PFSK-1 (cell line): Measurements from ENCODE around the gene DGKB.

Experiments
- POLR2AphosphoS5 ChIP-seq: IDR thresholded peaks from 2 replicates; pipeline ENCODE4 v1.6.1; 2012; ENCODE audit warnings: low read depth, mild to moderate bottlenecking, control low read depth, low read length, moderate library complexity
- REST ChIP-seq, 2 experiments: IDR thresholded peaks; 2 replicates each; pipeline versions ENCODE4 v1.6.1 to v1.8.0; 2011 to 2012; ENCODE audit warnings: low read depth in 2 of 2, low read length in 2 of 2, control low read depth in 1 of 2, inconsistent platforms in 1 of 2, mild to moderate bottlenecking in 1 of 2, moderate library complexity in 1 of 2; ENCODE audit not compliant: insufficient read depth in 1 of 2
- SIN3A ChIP-seq: IDR thresholded peaks from 2 replicates; pipeline ENCODE4 v1.6.1; 2012; ENCODE audit warnings: mild to moderate bottlenecking, low read length, moderate library complexity, borderline replicate concordance; ENCODE audit not compliant: insufficient read depth

GRCh38 chr7:14747701-14748100, 154.8 kb downstream of the DGKB start:
- TF ChIP-seq SIN3A (no peak), REST (IDR thresholded peaks at IDR 0.05; ENCODE audit: insufficient read depth in 1 of 2, low read depth in 2 of 2, low read length in 2 of 2) (no peak), POLR2AphosphoS5 (no peak)
